HCT116 (cell line): ENCODE results near the gene STXBP5. TPM values are rescaled to one million over a fixed set of nuclear protein-coding genes. Genes with fewer than 3 reads are reported as not detected.

Source experiments
- ATAC-seq: fragments of 200-7000 bp; cut with Tn5 transposase; 2 replicates; pipeline ENCODE4 v1.9.1; 2020; ENCODE audit warnings: mild to moderate bottlenecking, moderate library complexity
- BruUV-seq: library from RNA; stranded (reverse); fragments of 400-500 nt; replicated peaks from 2 replicates; lab custom pipeline; 2021; lab: Mats Ljungman, UMichigan
- CTCF ChIA-PET: fragments of 300-600 bp; sonication (Branson Sonifier 250); formaldehyde crosslinking; loops from one replicate; lab custom pipeline; 2021; ENCODE audit warnings: antibody characterized with exemption; lab: Charles Lee
- POLR2A ChIA-PET: fragments of 300-600, 350-600 bp; sonication (Branson Sonifier 250); formaldehyde crosslinking; loops from one replicate; lab custom pipeline; 2021; ENCODE audit warnings: antibody characterized with exemption; lab: Charles Lee
- RAD21 ChIA-PET, 2 experiments: fragments of 300-600 bp; sonication (Branson Sonifier 250); formaldehyde crosslinking; loops; one replicate each; lab custom pipeline; 2023; ENCODE audit warnings: low total read pairs in 2 of 2; ENCODE audit not compliant: uncharacterized antibody in 2 of 2, unreplicated experiment in 2 of 2, low non-redundant PET in 1 of 2; lab: Charles Lee
- DNase-seq: peaks from one replicate; pipeline ENCODE4 v3.0.0-alpha.2; 2010; ENCODE audit warnings: low read depth, low spot score
- H2AFZ ChIP-seq: fragments of 200-600 bp; shearing (Covaris generic), sonication (generic); 2 replicates; pipeline ENCODE4 v1.6.1; 2017; ENCODE audit warnings: low read depth, mixed run types, mixed read lengths, antibody characterized with exemption, low read length; ENCODE audit not compliant: poor library complexity, severe bottlenecking
- H3K27ac ChIP-seq: 2 replicates; pipeline ENCODE4 v1.5.1; 2012; ENCODE audit warnings: low read depth, low read length
- H3K27me3 ChIP-seq: fragments of 200-600 bp; sonication (generic); 2 replicates; pipeline ENCODE4 v1.6.1; 2016; ENCODE audit warnings: mixed run types, low read length, mixed read lengths; ENCODE audit not compliant: insufficient read depth
- H3K36me3 ChIP-seq, 2 experiments: fragments of 200-500 bp in 1 of 2; fragments of 200-600 bp in 1 of 2; sonication (Bioruptor generic) in 1 of 2; sonication (generic) in 1 of 2; 2 replicates each; pipeline versions ENCODE4 v1.5.1 to v1.6.1; 2014 to 2016; ENCODE audit warnings: low read length in 2 of 2, inconsistent platforms in 1 of 2, mixed read lengths in 1 of 2, mixed run types in 1 of 2; ENCODE audit not compliant: insufficient read depth in 2 of 2, control insufficient read depth in 1 of 2
- H3K4me1 ChIP-seq, 2 experiments: fragments of 200-600 bp in 1 of 2; sonication (generic) in 1 of 2; 2 replicates each; pipeline versions ENCODE4 v1.5.1 to v1.6.1; 2012 to 2017; ENCODE audit warnings: low read length in 2 of 2, inconsistent platforms in 1 of 2, mild to moderate bottlenecking in 1 of 2, mixed read lengths in 1 of 2, mixed run types in 1 of 2, moderate library complexity in 1 of 2; ENCODE audit not compliant: insufficient read depth in 2 of 2, control insufficient read depth in 1 of 2
- H3K4me2 ChIP-seq: fragments of 200-600 bp; sonication (generic); 2 replicates; pipeline ENCODE4 v1.6.1; 2017; ENCODE audit warnings: mixed run types, low read length, mixed read lengths
- H3K4me3 ChIP-seq, 2 experiments: fragments of 200-600 bp in 1 of 2; sonication (generic) in 1 of 2; replicated peaks in 1 of 2; 2 replicates each; pipeline ENCODE4 v1.5.1; 2011 to 2016; ENCODE audit warnings: low read length in 2 of 2, control low read depth in 1 of 2, low read depth in 1 of 2, mild to moderate bottlenecking in 1 of 2, mixed read lengths in 1 of 2, mixed run types in 1 of 2
- H3K79me2 ChIP-seq: fragments of 200-600 bp; sonication (generic); 2 replicates; pipeline ENCODE4 v1.6.1; 2017; ENCODE audit warnings: mild to moderate bottlenecking, mixed run types, low read length, moderate library complexity, mixed read lengths; ENCODE audit not compliant: insufficient read depth
- H3K9ac ChIP-seq: fragments of 200-600 bp; sonication (generic); 2 replicates; pipeline ENCODE4 v1.6.1; 2016; ENCODE audit warnings: low read length, mixed read lengths
- H3K9me2 ChIP-seq: fragments of 200-600 bp; sonication (generic), shearing (Covaris generic); 2 replicates; pipeline ENCODE4 v1.6.1; 2017; ENCODE audit warnings: mixed run types, mild to moderate bottlenecking, moderate library complexity; ENCODE audit not compliant: insufficient read depth
- H3K9me3 ChIP-seq, 2 experiments: fragments of 200-500 bp in 1 of 2; fragments of 200-600 bp in 1 of 2; sonication (Bioruptor generic) in 1 of 2; sonication (generic) in 1 of 2; 2 replicates each; pipeline ENCODE4 v1.6.1; 2014 to 2017; ENCODE audit warnings: low read length in 2 of 2, mixed read lengths in 2 of 2, inconsistent platforms in 1 of 2, low read depth in 1 of 2, mild to moderate bottlenecking in 1 of 2, mixed run types in 1 of 2, moderate library complexity in 1 of 2; ENCODE audit not compliant: control insufficient read depth in 1 of 2, insufficient read depth in 1 of 2
- H4K20me1 ChIP-seq: fragments of 200-600 bp; sonication (generic), shearing (Covaris generic); 2 replicates; pipeline ENCODE4 v1.6.1; 2017; ENCODE audit warnings: mixed run types, mild to moderate bottlenecking, moderate library complexity; ENCODE audit not compliant: insufficient read depth
- CBX3 ChIP-seq: IDR thresholded peaks from 2 replicates; pipeline ENCODE4 v1.6.1; 2012; ENCODE audit warnings: low read depth
- CEBPB ChIP-seq: IDR thresholded peaks from 2 replicates; pipeline ENCODE4 v1.6.1; 2012; ENCODE audit warnings: low read depth
- ELF1 ChIP-seq: IDR thresholded peaks from 2 replicates; pipeline ENCODE4 v1.6.1; 2012; ENCODE audit warnings: low read depth, borderline replicate concordance
- EZH2phosphoT487 ChIP-seq: fragments of 200-600 bp; IDR thresholded peaks from 2 replicates; pipeline ENCODE4 v1.6.1; 2018; ENCODE audit warnings: antibody characterized with exemption, borderline replicate concordance
- FOSL1 ChIP-seq: IDR thresholded peaks from 2 replicates; pipeline ENCODE4 v1.6.1; 2012; ENCODE audit warnings: low read depth
- SRF ChIP-seq: IDR thresholded peaks from 2 replicates; pipeline ENCODE4 v1.6.1; 2012; ENCODE audit warnings: low read depth
- TCF7L2 ChIP-seq: IDR thresholded peaks from 2 replicates; pipeline ENCODE4 v1.7.0; 2011; ENCODE audit warnings: borderline replicate concordance, inconsistent platforms; ENCODE audit not compliant: insufficient read depth, insufficient read length; ENCODE audit errors: extremely low read depth
- YY1 ChIP-seq: IDR thresholded peaks from 2 replicates; pipeline ENCODE4 v1.6.1; 2011; ENCODE audit warnings: low read length, low read depth, moderate library complexity, mild to moderate bottlenecking; ENCODE audit not compliant: insufficient replicate concordance; ENCODE audit errors: extremely low read depth
- ZFX ChIP-seq: fragments of 450-650 bp; IDR thresholded peaks from 2 replicates; pipeline ENCODE4 v1.6.1; 2017
- intact Hi-C: fragments of 100-400 bp; cut with micrococcal nuclease; formaldehyde crosslinking; loops from 2 replicates; pipeline ENCODE4 v1.10.0; 2022
- total RNA-seq: library from RNA; stranded (reverse); gene quantifications from one replicate; pipeline ENCODE4 v1.2.1, GENCODE V29; 2021; ENCODE audit not compliant: unreplicated experiment
- TF ChIP-seq, protein P1 (sequence below): IDR thresholded peaks from 2 replicates; pipeline ENCODE4 v1.6.1; 2012

STXBP5 gene
- total RNA-seq, 1 experiment from 2014 or later: 12.6 TPM

DNA sequence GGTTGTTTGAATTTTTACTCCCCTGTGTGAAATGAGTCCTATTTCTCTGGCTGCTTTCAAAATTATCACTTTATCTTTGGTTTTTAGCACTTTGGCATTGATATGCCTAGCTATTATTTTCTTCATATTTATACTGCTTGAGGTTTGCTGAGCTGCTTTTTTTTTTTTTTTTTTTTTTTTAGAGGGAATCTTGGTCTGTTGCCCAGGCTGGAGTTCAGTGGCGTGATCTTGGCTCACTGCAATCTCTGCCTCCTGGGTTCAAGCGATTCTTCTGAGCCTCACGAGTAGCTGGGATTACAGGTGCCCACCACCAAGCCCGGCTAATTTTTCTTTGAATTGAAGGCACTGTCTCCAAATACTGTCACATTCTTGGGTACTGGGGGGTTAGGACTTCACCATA, 40.6 kb downstream of the STXBP5 start:
- RAD21 ChIA-PET: no interaction called here
- POLR2A ChIA-PET: no interaction called here

DNA sequence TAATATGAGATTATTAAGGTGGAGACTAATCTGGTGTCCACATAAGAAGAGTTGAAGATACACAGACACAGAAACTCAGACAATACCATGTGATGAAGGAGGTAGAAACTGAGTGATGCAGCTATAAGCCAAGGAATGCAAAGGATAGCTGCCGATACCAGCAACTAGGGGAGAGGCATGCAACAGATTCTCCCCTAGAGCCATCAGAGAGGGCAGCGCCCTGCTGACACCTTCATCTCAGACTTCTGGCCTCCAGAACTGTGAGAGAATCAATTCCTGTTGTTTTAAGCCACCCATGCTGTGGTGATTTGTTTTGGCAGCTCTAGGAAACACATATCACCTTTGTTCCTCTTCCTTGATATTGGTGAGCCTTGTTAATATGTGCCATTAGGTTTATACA, 41.5 kb downstream of the STXBP5 start:
- H3K4me2 ChIP-seq: no peak overlapping the region
- no TSS peak for BruUV-seq
- H3K79me2 ChIP-seq: no peaks in the 10 kb centered on the region
- H4K20me1 ChIP-seq: no peaks in the 10 kb centered on the region
- H2AFZ ChIP-seq: no peak overlapping the region
- H3K27me3 ChIP-seq: no peaks in the 10 kb centered on the region
- H3K9me3 ChIP-seq: no peaks in the 10 kb centered on the region; a peak in 1 of 4 replicates
- intact Hi-C loops: no loop called here
- no peaks in the 10 kb centered on the region for H3K4me1 ChIP-seq
- H3K9me2 ChIP-seq: no peaks in the 10 kb centered on the region
- H3K9ac ChIP-seq: no peak overlapping the region
- ChIA-PET RAD21 (no interaction called here), CTCF (no interaction called here), POLR2A (no interaction called here)
- ATAC-seq: no peak
- H3K27ac ChIP-seq: no peak overlapping the region
- no peak for DNase-seq
- no peak for TF ChIP-seq CEBPB
- TF ChIP-seq, protein P1, sequence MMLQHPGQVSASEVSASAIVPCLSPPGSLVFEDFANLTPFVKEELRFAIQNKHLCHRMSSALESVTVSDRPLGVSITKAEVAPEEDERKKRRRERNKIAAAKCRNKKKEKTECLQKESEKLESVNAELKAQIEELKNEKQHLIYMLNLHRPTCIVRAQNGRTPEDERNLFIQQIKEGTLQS: no peak
- TF ChIP-seq EZH2phosphoT487: no peak
- no peak for TF ChIP-seq ZFX
- TF ChIP-seq FOSL1: no peak
- TF ChIP-seq CBX3: no peak
- H3K4me3 ChIP-seq: no peak overlapping the region
- H3K36me3 ChIP-seq: no peaks in the 10 kb centered on the region

More for the DNA sequence above, 40.6 kb downstream of the STXBP5 start:
- H3K4me3 ChIP-seq: no peak overlapping the region
- CTCF ChIA-PET: interaction anchor here (0.7 kb wide), 1 partner anchor 138 kb away, joined by 3 read pairs; no protein-coding TSS in a partner anchor
- H3K9ac ChIP-seq: no peak overlapping the region
- no peak overlapping the region for H3K4me2 ChIP-seq
- H3K4me1 ChIP-seq: no peaks in the 10 kb centered on the region
- intact Hi-C loops: no loop called here
- no peaks in the 10 kb centered on the region for H3K9me3 ChIP-seq
- no peak overlapping the region for H2AFZ ChIP-seq
- H3K79me2 ChIP-seq: no peaks in the 10 kb centered on the region
- H3K27ac ChIP-seq: no peak overlapping the region
- H4K20me1 ChIP-seq: no peaks in the 10 kb centered on the region
- H3K36me3 ChIP-seq: no peaks in the 10 kb centered on the region
- DNase-seq (no peak), ATAC-seq (no peak)
- no TSS peak for BruUV-seq
- TF ChIP-seq YY1: no peak
- no peak for TF ChIP-seq TCF7L2
- no peak for TF ChIP-seq SRF
- TF ChIP-seq FOSL1: no peak
- TF ChIP-seq ELF1: no peak
- H3K27me3 ChIP-seq: no peaks in the 10 kb centered on the region
- H3K9me2 ChIP-seq: no peaks in the 10 kb centered on the region
